ENCODE results near the gene HRH2.
"Not testable (repeated sequence)": the region's sequence is repeated elsewhere in the genome, so short reads cannot be mapped to it uniquely, and the experiment has no call there.

Gene HRH2

DNA sequence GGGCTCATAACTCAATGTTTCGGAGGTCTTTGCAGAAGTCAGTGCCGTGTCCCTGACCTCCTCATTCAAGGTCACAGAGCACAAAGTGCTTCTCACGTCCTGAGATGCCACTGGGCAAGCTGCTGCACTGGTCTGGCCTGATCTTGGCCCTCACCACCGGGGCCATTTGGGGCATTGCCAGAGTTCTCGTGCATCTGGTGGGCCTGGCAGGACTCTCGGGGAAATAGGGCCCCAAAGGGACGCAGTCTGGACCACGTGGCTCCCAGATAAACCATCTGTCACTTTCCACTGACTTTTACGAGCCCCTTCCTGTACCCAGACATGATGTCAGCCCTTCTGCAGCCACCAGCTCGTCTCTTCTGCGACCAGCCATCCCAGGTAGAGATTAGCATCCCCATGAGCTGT, 54.8 kb downstream of the HRH2 start:
- no peak for DNase-seq (ENCODE audit: low read depth, low spot score)

DNA sequence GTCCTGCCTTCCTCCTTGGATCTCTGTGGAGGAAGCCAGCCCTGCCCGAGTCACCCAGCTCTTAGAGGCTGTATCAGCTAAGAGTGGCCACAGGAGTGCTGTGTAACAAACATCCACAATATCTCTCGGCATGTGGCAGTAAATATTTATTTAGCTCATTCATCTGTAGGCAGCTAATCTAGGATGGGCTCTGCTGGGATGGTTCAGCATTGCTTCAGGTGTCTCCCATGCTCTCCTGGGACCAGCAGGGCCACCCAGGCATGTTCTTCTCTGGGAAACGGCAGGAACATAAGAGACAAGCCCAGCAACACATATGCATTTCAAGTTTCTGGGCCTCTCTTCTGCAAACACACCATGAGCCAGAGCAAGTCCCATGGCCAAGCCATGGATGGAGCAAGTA, 56.1 kb downstream of the HRH2 start:
- no peak for DNase-seq (ENCODE audit: low read depth, low spot score)

DNA sequence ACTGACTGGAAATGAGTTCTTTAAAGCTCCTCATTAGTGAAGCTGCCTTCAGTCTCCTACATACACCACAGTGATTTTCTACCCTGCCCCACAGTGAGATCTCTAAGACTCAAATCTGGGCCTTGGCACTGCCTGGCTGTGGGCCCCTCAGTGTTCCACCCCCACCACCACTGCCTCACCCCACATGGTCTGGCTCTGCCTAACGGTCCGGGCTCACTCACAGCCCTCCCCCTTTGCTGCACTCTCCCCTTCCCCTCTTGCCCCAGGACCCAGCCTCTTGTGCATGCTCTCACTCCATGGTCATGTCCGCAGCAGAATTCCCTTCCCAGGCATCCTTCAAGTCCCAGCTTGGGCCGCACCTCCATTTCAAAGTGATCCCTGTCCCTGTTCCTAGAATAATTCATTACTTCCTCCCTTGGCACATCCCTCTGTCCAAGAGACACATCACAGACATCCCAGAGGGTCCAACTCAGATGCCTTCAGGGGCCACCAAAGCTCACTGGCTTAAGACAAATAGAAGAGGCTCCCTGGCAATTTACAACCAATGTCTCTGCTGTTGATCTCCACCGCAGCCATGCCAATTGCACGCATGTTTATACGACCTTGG, 56.7 kb downstream of the HRH2 start:
- DNase-seq (ENCODE audit: low read depth, low spot score): no peak

DNA sequence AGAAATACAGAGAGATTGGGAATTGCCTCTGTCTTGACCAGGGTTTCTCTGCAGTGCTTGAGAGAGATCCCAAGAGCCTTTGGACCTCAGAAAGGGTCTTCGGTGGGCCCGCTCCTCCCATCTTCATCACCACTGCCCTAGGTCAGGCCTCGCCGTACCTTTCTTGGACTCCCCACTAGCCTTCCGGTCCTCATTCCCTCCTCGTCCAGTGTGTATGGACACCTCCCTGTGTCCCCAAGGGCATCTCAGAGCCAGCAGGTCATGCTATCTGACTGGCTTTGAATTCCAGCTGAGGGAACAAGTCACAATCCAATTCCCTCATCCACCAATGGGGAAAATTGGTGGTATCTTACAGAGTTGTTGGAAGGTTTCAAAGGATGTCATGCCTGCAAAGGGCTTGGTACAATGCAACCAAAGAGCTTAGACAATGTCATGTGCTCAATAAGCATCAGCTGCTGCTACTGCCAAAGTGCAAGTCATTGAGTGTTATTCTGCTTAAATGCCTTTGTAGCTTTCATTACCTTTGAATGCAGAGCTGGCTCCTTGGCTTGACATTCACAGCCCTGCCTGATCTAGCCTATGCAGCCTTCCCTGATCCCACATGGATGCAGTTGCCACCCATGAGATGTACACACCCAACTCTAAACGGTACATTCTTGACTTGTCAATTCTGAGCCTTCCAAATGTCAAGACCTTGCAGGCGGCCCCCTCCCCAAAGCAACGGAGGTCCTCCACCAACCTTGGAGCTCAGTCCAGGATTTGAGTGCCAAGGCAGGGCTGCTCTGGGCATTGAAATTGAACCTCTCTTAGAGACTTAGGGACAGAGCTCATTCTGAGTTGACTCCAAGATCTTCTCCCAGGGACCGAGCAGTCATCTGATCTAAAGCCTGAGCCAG, 58.0 kb downstream of the HRH2 start:
- no peak for DNase-seq (ENCODE audit: low read depth, low spot score)

DNA sequence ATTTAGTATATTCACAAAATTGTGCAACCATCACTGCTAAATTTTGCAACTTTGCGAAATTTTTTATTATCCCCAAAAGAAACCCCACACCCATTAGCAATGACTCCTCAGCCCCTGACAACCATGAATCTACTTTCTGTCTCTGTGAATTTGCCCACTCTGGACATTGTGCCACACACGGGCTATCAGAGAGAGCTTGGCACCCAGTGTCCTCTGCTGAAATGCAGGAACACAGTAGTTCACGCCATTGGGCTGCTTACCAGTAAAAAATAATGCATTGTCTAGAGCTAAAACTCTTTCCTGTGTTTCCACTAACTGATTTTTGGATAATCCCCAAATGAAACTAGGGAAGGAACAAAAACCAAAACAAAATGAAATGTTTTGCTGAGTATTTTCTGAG, 60.0 kb downstream of the HRH2 start:
- DNase-seq (ENCODE audit: low read depth, low spot score): no peak

DNA sequence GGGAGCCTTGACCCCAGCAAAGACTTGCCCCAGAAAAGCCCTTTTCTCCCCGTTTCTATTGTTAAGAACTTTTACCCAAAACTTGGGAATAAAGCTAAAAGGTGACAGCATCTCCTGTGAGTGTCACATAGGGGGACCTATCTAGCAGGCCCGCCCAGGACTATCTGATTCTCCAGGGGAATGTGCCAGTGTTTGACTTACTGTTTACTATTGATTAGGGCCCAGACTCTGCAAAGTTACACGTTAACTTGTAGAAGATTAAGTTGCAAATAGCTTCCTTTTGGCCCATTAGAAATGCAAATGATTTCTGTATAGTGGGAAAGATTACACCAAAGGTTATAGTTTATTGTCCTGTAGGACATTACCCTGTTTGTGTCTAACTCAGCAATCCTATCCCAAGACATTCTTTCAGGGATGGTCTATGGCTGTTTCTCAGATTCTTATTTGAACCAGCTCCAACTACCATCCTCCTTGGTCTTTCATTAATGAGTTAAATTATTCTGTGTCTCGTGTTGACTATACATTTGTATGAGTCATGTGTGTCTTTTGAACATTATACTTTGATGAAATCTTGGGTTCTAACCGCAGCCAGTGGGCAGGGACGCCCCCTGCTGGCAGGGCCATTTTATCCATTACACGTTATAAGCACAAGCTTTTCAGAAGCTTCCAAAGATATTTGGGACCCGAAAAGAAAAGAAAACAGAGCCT, 60.7 kb downstream of the HRH2 start:
- DNase-seq (ENCODE audit: low read depth, low spot score): peak; percentile 18

DNA sequence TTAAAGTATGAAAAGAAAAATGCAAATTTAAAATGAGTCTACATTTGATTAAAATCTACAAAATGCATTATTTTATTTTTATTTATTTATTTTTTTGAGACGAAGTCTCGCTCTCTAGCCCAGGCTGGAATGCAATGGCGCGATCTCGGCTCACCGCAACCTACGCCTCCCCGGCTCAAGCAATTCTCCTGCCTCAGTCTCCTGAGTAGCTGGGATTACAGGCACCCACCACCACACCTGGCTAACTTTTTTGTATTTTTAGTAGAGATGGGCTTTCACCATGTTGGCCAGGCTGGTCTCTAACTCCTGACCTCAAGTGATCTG, 61.2 kb downstream of the HRH2 start:
- DNase-seq (ENCODE audit: low read depth, low spot score): not testable (repeated sequence)

DNA sequence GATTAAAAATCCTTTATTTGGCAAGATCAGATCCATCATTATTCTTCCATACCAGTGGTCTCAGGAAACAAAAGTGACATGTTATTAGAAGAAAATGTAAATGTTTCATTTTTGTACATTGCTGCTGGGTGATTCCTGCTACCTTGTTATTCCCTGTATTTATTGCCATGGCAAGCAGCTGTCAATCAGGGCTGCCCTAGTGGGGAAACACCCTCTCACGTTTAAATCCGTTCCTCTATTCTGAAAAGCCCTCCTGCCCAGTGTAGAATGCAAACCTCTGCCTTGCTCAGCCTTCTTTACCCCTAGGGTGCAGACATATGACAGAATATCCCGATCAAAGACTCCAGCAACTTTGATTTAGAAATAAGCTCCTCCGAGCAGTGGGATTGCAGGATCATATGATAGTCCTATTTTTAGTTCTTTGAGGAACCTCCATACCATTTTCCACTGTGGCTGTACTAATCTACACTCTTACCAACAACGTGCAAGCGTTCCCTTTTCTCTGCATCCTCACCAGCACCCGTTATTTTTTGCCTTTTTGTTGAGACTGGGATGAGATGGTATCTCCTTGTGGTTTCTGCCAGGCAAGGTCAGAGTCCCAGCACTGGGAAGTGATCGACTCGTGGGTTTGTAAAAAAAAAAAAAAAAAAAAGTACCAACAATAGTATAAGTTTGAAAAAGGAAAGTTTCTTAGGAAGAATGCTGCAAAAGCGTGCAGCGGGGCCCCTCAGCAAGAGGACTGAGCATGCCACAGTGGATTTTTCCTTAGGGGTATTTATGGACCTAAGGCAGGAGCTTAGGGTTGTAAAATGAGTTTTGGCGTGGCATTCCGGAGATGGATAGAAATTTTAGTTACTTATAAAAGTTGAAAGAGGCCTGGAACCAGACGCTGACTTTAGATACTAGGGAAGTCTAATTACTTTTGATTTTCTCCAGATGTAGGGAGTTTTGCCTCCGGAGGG, 66.7 kb downstream of the HRH2 start:
- DNase-seq (ENCODE audit: low read depth, low spot score): no peak

DNA sequence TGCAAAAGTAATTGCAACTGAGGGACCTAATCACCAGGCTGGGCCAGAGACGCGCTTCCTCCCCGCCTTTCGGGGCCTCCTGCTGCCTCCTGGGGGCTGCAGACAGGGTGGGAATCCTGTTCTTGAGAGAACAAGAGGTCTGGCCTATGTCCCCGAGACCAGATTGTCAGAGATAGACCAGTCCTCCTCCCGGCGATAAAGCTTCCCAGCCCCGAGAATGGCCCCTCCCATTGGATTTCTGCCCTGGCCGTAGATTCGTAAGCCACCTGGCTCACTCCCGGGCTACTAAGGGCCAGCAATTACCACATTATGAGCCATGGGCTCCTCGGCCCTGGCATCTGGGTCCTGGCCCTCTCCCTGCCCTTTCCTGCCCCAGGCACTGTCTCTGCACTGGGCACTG, 70.4 kb downstream of the HRH2 start:
- DNase-seq (ENCODE audit: low read depth, low spot score): no peak

DNA sequence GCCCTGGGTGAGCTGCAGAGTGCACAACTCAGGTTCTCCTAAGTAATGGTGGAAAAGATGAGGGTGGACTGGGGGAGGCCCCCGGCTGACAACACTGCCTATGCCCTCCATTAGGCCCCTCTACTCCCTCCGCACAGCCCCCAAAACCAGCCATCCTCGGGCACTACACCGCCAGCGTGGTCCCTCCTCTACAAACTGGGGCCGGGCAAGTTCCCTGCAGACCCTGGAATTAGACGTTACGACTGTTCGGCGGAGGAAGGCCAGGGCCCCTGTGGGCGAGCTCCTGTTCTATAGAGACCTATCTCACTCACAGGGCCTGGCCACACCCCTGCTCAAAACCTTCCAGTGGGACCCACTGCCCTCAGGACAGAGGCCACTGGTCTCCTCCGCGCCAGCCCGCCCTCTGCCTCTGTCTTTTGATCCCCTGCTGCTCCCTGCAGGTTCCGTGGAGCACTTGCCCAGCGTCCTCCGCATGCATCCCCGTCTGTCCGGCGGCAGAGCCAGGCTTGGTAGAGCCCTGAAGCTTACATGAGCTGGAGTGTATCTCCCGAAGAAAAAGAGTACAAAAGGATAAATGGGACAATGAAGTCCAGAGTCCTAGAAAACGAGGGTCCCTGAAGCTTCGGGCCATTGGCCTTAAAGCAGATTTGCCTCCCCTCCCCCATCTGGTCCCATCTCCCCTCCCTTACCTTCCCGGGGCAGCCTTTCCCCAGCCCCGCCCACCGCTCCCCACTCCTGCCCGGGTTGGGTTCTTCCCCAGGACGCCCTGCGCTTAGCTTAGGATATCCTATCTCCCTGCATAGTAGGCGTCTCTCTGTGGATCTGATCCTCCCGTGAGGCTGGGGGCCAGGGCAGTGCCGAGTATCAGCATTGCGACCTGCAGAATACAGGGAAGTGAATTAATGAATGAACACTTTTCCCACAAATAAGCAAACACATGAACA, 71.3 kb downstream of the HRH2 start:
- no peak for DNase-seq (ENCODE audit: low read depth, low spot score)

DNA sequence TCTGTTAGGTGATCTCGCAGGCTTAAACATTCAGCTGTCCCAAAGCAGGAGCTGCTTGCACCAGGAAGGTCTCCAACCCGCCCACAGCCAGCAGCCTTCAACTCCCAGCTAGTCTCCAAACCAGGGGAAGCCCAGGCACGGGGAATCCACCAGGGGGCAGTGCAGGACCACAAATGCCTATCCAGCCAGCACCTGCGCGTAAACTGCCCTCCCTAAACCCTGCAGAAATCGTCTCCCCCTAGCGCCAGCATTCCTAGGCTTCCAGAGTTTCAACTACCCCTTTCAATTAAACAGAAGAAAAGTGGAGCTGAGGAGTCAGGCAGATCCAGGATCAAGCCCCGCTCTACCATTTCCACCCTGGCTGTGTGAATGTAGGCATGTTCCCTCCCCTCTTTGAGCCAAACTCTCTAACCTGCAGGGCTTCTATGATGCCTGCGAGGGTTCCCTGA, 72.0 kb downstream of the HRH2 start:
- DNase-seq (ENCODE audit: low read depth, low spot score): peak; percentile 76

DNA sequence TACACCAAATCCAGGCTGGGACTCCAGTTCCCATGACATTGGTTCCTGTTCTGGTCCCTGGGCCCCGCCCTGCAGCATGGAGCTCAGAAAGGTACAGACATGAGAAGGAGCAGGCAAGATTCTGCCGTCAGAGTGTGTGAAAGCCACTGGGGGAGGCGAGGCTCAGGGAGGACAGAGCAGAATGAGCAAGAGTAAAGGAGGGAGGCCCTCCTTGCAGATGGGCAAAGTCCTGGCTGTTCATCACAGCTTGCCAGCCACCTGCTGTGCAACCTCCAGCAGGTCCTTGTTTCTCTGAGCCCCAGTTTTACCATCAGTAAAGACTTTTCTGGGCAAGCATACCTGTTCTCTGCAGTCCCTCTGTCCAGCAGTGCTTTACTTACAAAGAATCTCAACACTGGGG, 73.3 kb downstream of the HRH2 start:
- DNase-seq (ENCODE audit: low read depth, low spot score): no peak

DNA sequence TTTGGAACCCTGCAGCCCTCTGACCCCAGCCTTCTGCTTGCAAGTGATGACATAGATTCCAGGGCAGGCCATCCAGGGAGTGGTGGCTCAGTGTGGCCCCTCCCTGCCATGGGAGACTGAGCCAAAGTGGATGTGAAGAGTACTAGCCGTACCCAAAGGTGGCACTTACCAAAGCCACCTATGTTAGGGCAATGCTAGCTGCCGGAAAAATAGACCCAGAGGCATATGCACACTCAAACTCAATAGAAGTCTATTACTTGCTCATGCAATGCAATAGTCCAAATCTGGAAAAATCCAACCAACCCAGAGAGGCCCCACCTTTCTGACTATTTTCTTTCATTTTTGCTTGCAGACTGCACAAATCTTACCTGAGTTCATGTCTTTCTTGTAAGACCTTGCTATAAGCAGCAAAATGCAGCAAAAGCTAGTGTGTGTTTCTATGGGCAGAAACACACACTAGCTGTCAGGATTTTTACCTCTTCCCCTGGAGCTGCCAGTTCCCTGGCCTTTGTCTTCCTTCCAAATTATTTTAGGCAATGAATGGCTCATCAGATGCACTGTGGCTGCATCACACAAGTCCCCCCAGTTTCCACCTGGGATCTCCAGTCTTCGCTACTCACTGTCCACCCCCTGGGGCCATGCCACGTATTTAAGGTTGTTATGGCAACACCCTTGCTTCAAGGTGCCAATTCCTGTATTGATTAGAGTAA, 74.0 kb downstream of the HRH2 start:
- no peak for DNase-seq (ENCODE audit: low read depth, low spot score)

DNA sequence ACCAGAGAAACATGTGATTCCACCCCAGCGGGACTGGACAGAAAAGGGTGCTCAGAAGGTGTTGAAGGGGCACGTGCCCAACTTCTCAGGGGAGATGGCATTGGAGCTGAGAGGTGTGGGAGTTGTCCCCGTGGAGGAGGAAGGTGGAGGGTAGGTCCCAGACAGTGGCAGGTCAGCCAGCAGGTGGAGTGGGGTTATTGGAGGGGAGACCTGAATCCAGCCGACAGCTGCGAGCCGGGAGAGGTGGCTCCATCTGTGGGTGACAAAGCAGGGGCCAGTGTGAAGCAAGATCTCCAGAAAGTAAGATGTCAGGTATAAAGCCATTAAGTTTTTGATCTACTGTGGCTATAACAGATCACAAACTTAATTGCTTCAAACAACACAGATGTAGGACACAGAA, 75.1 kb downstream of the HRH2 start:
- no peak for DNase-seq (ENCODE audit: low read depth, low spot score)

DNA sequence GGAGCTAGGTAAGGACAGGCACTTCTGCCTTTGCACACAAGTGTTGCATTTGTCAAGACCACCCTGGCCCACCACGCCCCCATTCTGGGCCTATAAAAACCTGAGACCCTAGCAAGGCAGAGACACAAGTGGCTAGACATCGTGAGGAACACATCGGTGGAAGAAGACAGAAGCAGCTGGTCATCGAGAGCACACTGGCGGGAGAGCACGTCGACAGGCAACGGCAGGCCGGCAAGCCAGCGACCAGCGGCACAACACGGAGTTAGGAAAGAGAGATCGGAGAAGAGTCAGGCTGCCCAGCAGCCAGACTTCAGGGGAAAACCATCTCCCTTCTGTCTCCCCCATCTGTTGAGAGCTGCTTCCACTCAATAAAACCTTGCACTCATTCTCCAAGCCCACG, 76.1 kb downstream of the HRH2 start:
- no peak for DNase-seq (ENCODE audit: low read depth, low spot score)

DNA sequence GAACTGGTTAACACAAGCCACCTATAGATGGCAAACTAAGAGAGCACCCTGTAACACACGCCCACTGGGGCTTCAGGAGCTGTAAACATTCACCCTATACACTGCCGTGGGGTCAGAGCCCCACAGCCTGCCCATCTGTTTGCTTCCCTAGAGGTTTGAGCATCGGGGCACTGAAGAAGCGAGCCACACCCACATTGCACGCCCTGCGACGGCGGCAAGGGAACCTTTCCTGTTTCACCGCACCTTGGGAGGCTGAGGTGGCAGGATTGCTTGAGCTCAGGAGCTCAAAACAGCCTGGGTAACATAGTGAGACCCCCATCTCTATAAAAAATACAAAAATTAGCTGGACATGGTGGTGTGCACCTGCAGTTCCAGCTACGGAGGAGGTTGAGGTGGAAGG, 76.6 kb downstream of the HRH2 start:
- no peak for DNase-seq (ENCODE audit: low read depth, low spot score)

DNA sequence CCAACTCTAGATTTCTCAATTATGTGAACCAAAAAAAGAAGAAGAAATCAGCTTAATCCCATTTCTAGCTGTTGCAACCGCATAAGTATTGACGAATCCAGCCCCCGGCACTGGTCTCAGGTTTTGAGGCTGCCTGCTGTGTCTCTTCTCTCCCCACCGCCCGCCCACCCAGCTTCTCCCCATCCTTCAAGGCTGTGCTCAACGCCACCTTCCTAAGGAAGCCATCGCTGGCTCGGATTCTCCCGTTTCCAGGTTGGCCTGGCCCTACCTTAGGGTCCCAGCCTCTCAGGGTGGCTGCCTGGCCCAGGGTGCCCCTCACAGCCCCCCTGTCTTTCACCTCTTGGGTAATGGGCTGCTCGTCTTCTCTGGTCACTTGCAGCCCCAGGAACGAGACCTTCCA, 77.8 kb downstream of the HRH2 start:
- DNase-seq (ENCODE audit: low read depth, low spot score): no peak

DNA sequence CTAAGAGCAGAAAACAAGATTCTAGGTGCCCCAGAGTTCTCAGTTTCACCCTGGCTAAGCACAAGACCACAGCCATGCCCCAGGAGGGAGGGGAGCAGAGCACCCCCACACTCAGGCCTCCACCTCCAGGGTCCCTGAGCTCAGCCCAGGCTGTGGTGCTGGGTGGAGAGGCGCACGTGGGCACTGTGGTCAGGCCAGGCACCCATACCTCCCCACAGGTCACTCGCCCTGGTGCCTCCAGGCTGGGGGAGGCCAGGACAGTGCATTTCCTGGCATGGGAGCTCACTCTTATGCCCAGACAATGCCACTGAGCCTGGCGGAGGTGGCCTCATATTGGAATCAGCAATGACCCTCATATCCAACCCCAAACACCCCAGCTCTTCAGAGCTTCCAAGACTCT, 78.8 kb downstream of the HRH2 start:
- DNase-seq (ENCODE audit: low read depth, low spot score): no peak

DNA sequence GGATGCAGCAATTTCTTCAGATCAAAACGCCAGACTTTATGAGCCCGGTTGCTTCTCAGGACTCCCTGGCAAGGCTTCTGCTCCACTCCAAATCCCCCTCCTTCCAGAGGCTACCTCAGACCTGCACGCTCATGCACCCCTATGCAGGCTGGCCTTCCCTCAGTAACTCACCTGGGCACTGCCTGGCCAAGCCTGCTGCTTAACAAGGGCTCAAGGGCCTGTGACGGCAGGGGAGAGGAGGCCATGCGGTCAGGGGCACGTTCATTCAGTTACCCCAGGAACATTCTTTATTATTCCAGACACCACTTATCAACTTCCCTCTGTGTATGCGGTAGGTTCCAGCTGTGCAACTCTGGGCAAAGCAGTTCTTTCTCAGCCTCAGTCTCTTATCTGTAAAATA, 79.6 kb downstream of the HRH2 start:
- no peak for DNase-seq (ENCODE audit: low read depth, low spot score)

DNA sequence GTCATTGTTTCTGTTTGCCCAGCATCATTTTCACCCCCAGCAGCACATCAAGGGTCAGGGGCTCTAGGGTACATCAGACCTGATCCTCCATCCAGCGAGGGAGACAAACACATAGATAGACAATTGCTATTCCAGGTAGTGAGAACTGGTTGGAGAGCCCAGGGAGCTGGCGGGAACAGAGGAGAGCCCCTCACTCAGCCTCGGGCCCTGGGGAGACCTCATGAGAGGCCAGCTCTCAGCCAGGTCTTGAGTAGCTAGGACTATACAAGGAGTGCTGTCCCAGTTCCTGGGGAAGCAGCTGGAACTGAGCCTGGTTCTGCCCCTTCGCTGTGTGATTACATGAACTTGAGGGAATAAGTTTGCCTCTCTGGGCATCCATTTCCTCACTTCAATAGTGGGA, 80.3 kb downstream of the HRH2 start:
- no peak for DNase-seq (ENCODE audit: low read depth, low spot score)
